Mesenchymal stem cell (in vitro differentiated cells and primary cell): ENCODE data around the gene GIPC2.

Experiments used
- DNase-seq: peaks from one replicate; pipeline ENCODE4 v3.0.0-alpha.2; 2013
- H2AFZ ChIP-seq: one replicate; pipeline ENCODE4 v1.6.1; 2013; ENCODE audit warnings: low read depth, mild to moderate bottlenecking, control low read depth, inconsistent platforms, low read length, moderate library complexity
- H2AK5ac ChIP-seq: 2 replicates; pipeline ENCODE4 v1.6.1; 2013; ENCODE audit warnings: low read length, moderate library complexity, mild to moderate bottlenecking, inconsistent platforms; ENCODE audit not compliant: severe bottlenecking
- H2BK120ac ChIP-seq: one replicate; pipeline ENCODE4 v1.6.1; 2013; ENCODE audit warnings: low read depth, mild to moderate bottlenecking, inconsistent platforms, low read length, moderate library complexity
- H2BK12ac ChIP-seq, 2 experiments: one replicate each; pipeline ENCODE4 v1.6.1; 2013; ENCODE audit warnings: inconsistent platforms in 2 of 2, low read length in 2 of 2, mild to moderate bottlenecking in 2 of 2, moderate library complexity in 2 of 2, control low read depth in 1 of 2
- H2BK15ac ChIP-seq: one replicate; pipeline ENCODE4 v1.6.1; 2013; ENCODE audit warnings: mild to moderate bottlenecking, low read depth, inconsistent platforms; ENCODE audit not compliant: poor library complexity, severe bottlenecking
- H2BK5ac ChIP-seq: 2 replicates; pipeline ENCODE4 v1.6.1; 2013; ENCODE audit warnings: low read depth, mild to moderate bottlenecking, low read length, control low read depth, inconsistent platforms; ENCODE audit not compliant: poor library complexity, severe bottlenecking
- H3K14ac ChIP-seq, 2 experiments: one replicate each; pipeline ENCODE4 v1.6.1; 2013; ENCODE audit warnings: inconsistent platforms in 2 of 2, low read length in 2 of 2, control low read depth in 1 of 2, mild to moderate bottlenecking in 1 of 2, moderate library complexity in 1 of 2
- H3K18ac ChIP-seq, 2 experiments: one replicate each; pipeline ENCODE4 v1.6.1; 2013; ENCODE audit warnings: inconsistent platforms in 2 of 2, low read length in 2 of 2, control low read depth in 1 of 2, low read depth in 1 of 2, mild to moderate bottlenecking in 1 of 2
- H3K23ac ChIP-seq, 2 experiments: one replicate each; pipeline ENCODE4 v1.6.1; 2013; ENCODE audit warnings: inconsistent platforms in 2 of 2, low read length in 2 of 2, mild to moderate bottlenecking in 2 of 2, moderate library complexity in 2 of 2, control low read depth in 1 of 2
- H3K27ac ChIP-seq: 2 replicates; pipeline ENCODE4 v1.5.1; 2013; ENCODE audit warnings: mild to moderate bottlenecking, moderate library complexity, low read length, control low read depth, inconsistent platforms; ENCODE audit not compliant: poor library complexity, severe bottlenecking
- H3K27me3 ChIP-seq, 2 experiments: 2 replicates each; pipeline versions ENCODE4 v1.6.1 to v1.7.0; 2013; ENCODE audit warnings: low read length in 2 of 2, mild to moderate bottlenecking in 2 of 2, moderate library complexity in 2 of 2, control low read depth in 1 of 2, inconsistent platforms in 1 of 2; ENCODE audit not compliant: control insufficient read depth in 1 of 2, insufficient read depth in 1 of 2
- H3K36me3 ChIP-seq, 2 experiments: 2 replicates each; pipeline versions ENCODE4 v1.6.1 to v1.7.0; 2013; ENCODE audit warnings: low read length in 2 of 2, control low read depth in 1 of 2, inconsistent platforms in 1 of 2, low read depth in 1 of 2, mild to moderate bottlenecking in 1 of 2; ENCODE audit not compliant: insufficient read depth in 2 of 2, control insufficient read depth in 1 of 2
- H3K4ac ChIP-seq, 2 experiments: one replicate each; pipeline ENCODE4 v1.6.1; 2013; ENCODE audit warnings: inconsistent platforms in 2 of 2, low read length in 2 of 2, mild to moderate bottlenecking in 2 of 2, moderate library complexity in 2 of 2, control low read depth in 1 of 2, low read depth in 1 of 2
- H3K4me1 ChIP-seq: 2 replicates; pipeline ENCODE4 v1.6.1; 2013; ENCODE audit warnings: low read depth, low read length, control low read depth; ENCODE audit not compliant: control insufficient read depth, insufficient read depth
- H3K4me2 ChIP-seq: 2 replicates; pipeline ENCODE4 v1.6.1; 2013; ENCODE audit warnings: low read length, mild to moderate bottlenecking, inconsistent platforms; ENCODE audit not compliant: poor library complexity, severe bottlenecking
- H3K4me3 ChIP-seq, 2 experiments: 2 replicates each; pipeline versions ENCODE4 v1.5.1 to v1.7.0; 2013; ENCODE audit warnings: low read length in 2 of 2, mild to moderate bottlenecking in 2 of 2, control low read depth in 1 of 2, low read depth in 1 of 2; ENCODE audit not compliant: insufficient read depth in 1 of 2
- H3K79me1 ChIP-seq: replicated peaks from 2 replicates; pipeline ENCODE4 v1.6.1; 2013; ENCODE audit warnings: mild to moderate bottlenecking, control low read depth, low read length, inconsistent platforms; ENCODE audit not compliant: poor library complexity, severe bottlenecking
- H3K9ac ChIP-seq: 2 replicates; pipeline ENCODE4 v1.7.0; 2013; ENCODE audit warnings: mild to moderate bottlenecking, low read length, moderate library complexity
- H3K9me3 ChIP-seq: 2 replicates; pipeline ENCODE4 v1.7.0; 2013; ENCODE audit warnings: mild to moderate bottlenecking, low read length; ENCODE audit not compliant: control insufficient read depth
- H4K8ac ChIP-seq: one replicate; pipeline ENCODE4 v1.6.1; 2013; ENCODE audit warnings: inconsistent platforms, mild to moderate bottlenecking, low read length, moderate library complexity
- H4K91ac ChIP-seq: one replicate; pipeline ENCODE4 v1.6.1; 2013; ENCODE audit warnings: mild to moderate bottlenecking, low read length, inconsistent platforms
- WGBS: methylation state at CpG from one replicate; pipeline ENCODE4 v1.1.7; 2013; ENCODE audit warnings: mixed read lengths; 5-methylcytosine and 5-hydroxymethylcytosine counted together

The GIPC2 gene

GRCh38 chr1:78005755-78006154, 40.0 kb upstream of the GIPC2 start:
- H3K9ac ChIP-seq: peak overlapping the region; percentile 99
- DNase-seq: peak; percentile 83
- WGBS: 0% methylated on average over 1 of the region's 1 CpG
- H3K79me1 ChIP-seq: peaks cover 4% of the 10 kb centered on the region
- no peak overlapping the region for H2BK120ac ChIP-seq
- H2AFZ ChIP-seq: no peak overlapping the region
- H2BK12ac ChIP-seq: no peak overlapping the region
- no peak overlapping the region for H4K8ac ChIP-seq
- H3K9me3 ChIP-seq: no peaks in the 10 kb centered on the region
- H2BK15ac ChIP-seq: no peak overlapping the region
- no peak overlapping the region for H3K4ac ChIP-seq
- H2AK5ac ChIP-seq: no peak overlapping the region
- H2BK5ac ChIP-seq: no peak overlapping the region
- no peak overlapping the region for H3K18ac ChIP-seq
- H3K4me3 ChIP-seq: peak overlapping the region in 1 of 2 experiments; percentile 93
- no peak overlapping the region for H3K23ac ChIP-seq
- no peak overlapping the region for H3K27ac ChIP-seq
- H3K14ac ChIP-seq: no peak overlapping the region
- H3K27me3 ChIP-seq: no peaks in the 10 kb centered on the region
- no peaks in the 10 kb centered on the region for H3K36me3 ChIP-seq
- H3K4me1 ChIP-seq: no peaks in the 10 kb centered on the region
- no peak overlapping the region for H3K4me2 ChIP-seq
- H4K91ac ChIP-seq: no peak overlapping the region

- no peak overlapping the region for H2AFZ ChIP-seq
- no peak overlapping the region for H3K4ac ChIP-seq
- H3K23ac ChIP-seq: no peak overlapping the region
- no peak for DNase-seq
- H3K4me2 ChIP-seq: no peak overlapping the region
- H2BK12ac ChIP-seq: no peak overlapping the region
- no peak overlapping the region for H3K14ac ChIP-seq
- H3K9me3 ChIP-seq: no peaks in the 10 kb centered on the region
- H3K27ac ChIP-seq: no peak overlapping the region
- H4K91ac ChIP-seq: no peak overlapping the region
- H3K18ac ChIP-seq: no peak overlapping the region
- no peaks in the 10 kb centered on the region for H3K4me1 ChIP-seq
- peak overlapping the region; percentile 99 for H3K9ac ChIP-seq
- H2BK5ac ChIP-seq: no peak overlapping the region
- no peak overlapping the region for H2BK120ac ChIP-seq
- no peaks in the 10 kb centered on the region for H3K36me3 ChIP-seq
- H3K79me1 ChIP-seq: peaks cover 1% of the 10 kb centered on the region
- H4K8ac ChIP-seq: no peak overlapping the region
- H2AK5ac ChIP-seq: no peak overlapping the region
- no peaks in the 10 kb centered on the region for H3K27me3 ChIP-seq
- H3K4me3 ChIP-seq: peak overlapping the region in 1 of 2 experiments; percentile 93
- no peak overlapping the region for H2BK15ac ChIP-seq
These were observed 39.2 kb upstream of the GIPC2 start for GRCh38 chr1:78006521-78006920.

- Histone ChIP-seq H3K79me1 (peaks cover 1% of the 10 kb centered on the region), H3K27me3 (no peaks in the 10 kb centered on the region), H3K36me3 (peaks cover 0 to 3% of the 10 kb centered on the region in 2 experiments), H2BK120ac (no peak overlapping the region), H3K14ac (no peak overlapping the region), H2BK12ac (no peak overlapping the region), H3K9ac (peak overlapping the region; percentile 99), H2AFZ (no peak overlapping the region), H3K4ac (no peak overlapping the region), H3K4me1 (no peaks in the 10 kb centered on the region), H2AK5ac (no peak overlapping the region), H2BK15ac (no peak overlapping the region), H3K27ac (no peak overlapping the region), H3K4me3 (peak overlapping the region in 1 of 2 experiments; percentile 93), H3K4me2 (no peak overlapping the region), H2BK5ac (no peak overlapping the region), H4K91ac (no peak overlapping the region), H3K9me3 (no peaks in the 10 kb centered on the region), H3K23ac (no peak overlapping the region), H3K18ac (no peak overlapping the region), H4K8ac (no peak overlapping the region)
- no CpG with 5 or more reads among the region's 4 CpGs for WGBS
- no peak for DNase-seq
These were observed 38.0 kb upstream of the GIPC2 start for GRCh38 chr1:78007677-78008341.

GRCh38 chr1:78009276-78009675, 36.5 kb upstream of the GIPC2 start:
- H3K9ac ChIP-seq: peak overlapping the region; percentile 99
- no peak overlapping the region for H4K8ac ChIP-seq
- no peak overlapping the region for H3K18ac ChIP-seq
- no peak overlapping the region for H3K14ac ChIP-seq
- no peak overlapping the region for H3K23ac ChIP-seq
- H2AK5ac ChIP-seq: no peak overlapping the region
- H3K4ac ChIP-seq: no peak overlapping the region
- H2BK120ac ChIP-seq: no peak overlapping the region
- peaks cover 0 to 16% of the 10 kb centered on the region in 2 experiments for H3K36me3 ChIP-seq
- H3K9me3 ChIP-seq: no peaks in the 10 kb centered on the region
- no peak overlapping the region for H3K27ac ChIP-seq
- H2AFZ ChIP-seq: no peak overlapping the region
- no peak overlapping the region for H3K4me2 ChIP-seq
- no peak overlapping the region for H4K91ac ChIP-seq
- no peak overlapping the region for H2BK15ac ChIP-seq
- H2BK5ac ChIP-seq: no peak overlapping the region
- H3K4me3 ChIP-seq: peak overlapping the region in 1 of 2 experiments; percentile 93
- H2BK12ac ChIP-seq: no peak overlapping the region
- peaks cover 3% of the 10 kb centered on the region for H3K79me1 ChIP-seq
- DNase-seq: no peak
- H3K4me1 ChIP-seq: no peaks in the 10 kb centered on the region
- no peaks in the 10 kb centered on the region for H3K27me3 ChIP-seq
- WGBS: 95% methylated on average over 2 of the region's 3 CpGs
